Osteocyte (in vitro differentiated cells): ENCODE results near the gene AP5Z1. TPM values are rescaled to one million over a fixed set of nuclear protein-coding genes. Genes with fewer than 3 reads are reported as not detected.

Experiments used
- DNase-seq: peaks from one replicate; pipeline ENCODE4 v3.0.0; 2021; ENCODE audit warnings: mixed read lengths; ENCODE audit not compliant: unreplicated experiment; ENCODE audit errors: extremely low spot score
- H3K27ac Mint-ChIP-seq: one replicate; pipeline ENCODE4 v1.8.0; 2021; ENCODE audit warnings: mild to moderate bottlenecking, mixed read lengths; ENCODE audit not compliant: unreplicated experiment
- H3K27me3 Mint-ChIP-seq: one replicate; pipeline ENCODE4 v1.8.0; 2021; ENCODE audit warnings: mixed read lengths; ENCODE audit not compliant: unreplicated experiment
- H3K36me3 Mint-ChIP-seq: one replicate; pipeline ENCODE4 v1.8.0; 2021; ENCODE audit warnings: mixed read lengths; ENCODE audit not compliant: unreplicated experiment
- H3K4me1 Mint-ChIP-seq: one replicate; pipeline ENCODE4 v1.8.0; 2021; ENCODE audit warnings: mixed read lengths; ENCODE audit not compliant: unreplicated experiment
- H3K4me3 Mint-ChIP-seq: one replicate; pipeline ENCODE4 v1.8.0; 2021; ENCODE audit warnings: mild to moderate bottlenecking, moderate library complexity, mixed read lengths; ENCODE audit not compliant: unreplicated experiment
- H3K9me3 Mint-ChIP-seq: one replicate; pipeline ENCODE4 v1.8.0; 2021; ENCODE audit warnings: mixed read lengths; ENCODE audit not compliant: unreplicated experiment
- total RNA-seq: library from RNA; stranded (reverse); gene quantifications from 2 replicates; pipeline ENCODE4 v1.2.1, GENCODE V29; 2021
- TF ChIP-seq, protein P1 (sequence below): fragments of 200-600 bp; sonication (generic); IDR thresholded peaks from 2 replicates; pipeline ENCODE4 v1.5.0; 2021; ENCODE audit warnings: antibody characterized with exemption, mild to moderate bottlenecking, moderate library complexity

The AP5Z1 gene
- total RNA-seq, 1 donor from 2014 or later = 50.2 TPM

DNA sequence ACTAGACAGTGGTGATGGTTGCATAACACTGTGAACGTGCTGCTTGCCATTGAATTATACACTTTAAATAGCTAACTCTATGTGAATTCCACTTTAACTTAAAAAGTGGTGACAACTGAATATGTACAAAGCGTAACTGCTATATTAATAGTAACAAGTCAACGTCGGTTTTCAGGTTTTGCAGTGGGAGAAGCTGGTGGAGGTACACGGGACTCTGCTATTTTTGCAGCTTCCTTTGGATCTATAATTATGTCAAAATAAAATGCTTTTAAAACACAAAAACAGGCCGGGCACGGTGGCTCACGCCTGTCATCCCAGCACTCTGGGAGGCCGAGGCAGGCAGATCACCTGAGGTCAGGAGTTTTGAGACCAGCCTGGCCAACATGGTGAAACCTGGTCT lies 21.0 kb downstream of the AP5Z1 start:
- H3K27me3 Mint-ChIP-seq = no peaks in the 10 kb centered on the region
- no peak for DNase-seq
- peaks cover 8% of the 10 kb centered on the region for H3K36me3 Mint-ChIP-seq
- TF ChIP-seq, protein P1, sequence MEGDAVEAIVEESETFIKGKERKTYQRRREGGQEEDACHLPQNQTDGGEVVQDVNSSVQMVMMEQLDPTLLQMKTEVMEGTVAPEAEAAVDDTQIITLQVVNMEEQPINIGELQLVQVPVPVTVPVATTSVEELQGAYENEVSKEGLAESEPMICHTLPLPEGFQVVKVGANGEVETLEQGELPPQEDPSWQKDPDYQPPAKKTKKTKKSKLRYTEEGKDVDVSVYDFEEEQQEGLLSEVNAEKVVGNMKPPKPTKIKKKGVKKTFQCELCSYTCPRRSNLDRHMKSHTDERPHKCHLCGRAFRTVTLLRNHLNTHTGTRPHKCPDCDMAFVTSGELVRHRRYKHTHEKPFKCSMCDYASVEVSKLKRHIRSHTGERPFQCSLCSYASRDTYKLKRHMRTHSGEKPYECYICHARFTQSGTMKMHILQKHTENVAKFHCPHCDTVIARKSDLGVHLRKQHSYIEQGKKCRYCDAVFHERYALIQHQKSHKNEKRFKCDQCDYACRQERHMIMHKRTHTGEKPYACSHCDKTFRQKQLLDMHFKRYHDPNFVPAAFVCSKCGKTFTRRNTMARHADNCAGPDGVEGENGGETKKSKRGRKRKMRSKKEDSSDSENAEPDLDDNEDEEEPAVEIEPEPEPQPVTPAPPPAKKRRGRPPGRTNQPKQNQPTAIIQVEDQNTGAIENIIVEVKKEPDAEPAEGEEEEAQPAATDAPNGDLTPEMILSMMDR = no peak
- H3K4me3 Mint-ChIP-seq = no peak overlapping the region
- no peak overlapping the region for H3K27ac Mint-ChIP-seq
- no peaks in the 10 kb centered on the region for H3K9me3 Mint-ChIP-seq
- H3K4me1 Mint-ChIP-seq = peaks cover 2% of the 10 kb centered on the region

- DNase-seq = no peak
- Mint-ChIP-seq H3K9me3 (no peaks in the 10 kb centered on the region), H3K4me3 (no peak overlapping the region), H3K27ac (no peak overlapping the region), H3K36me3 (peaks cover 4% of the 10 kb centered on the region), H3K4me1 (no peaks in the 10 kb centered on the region), H3K27me3 (no peaks in the 10 kb centered on the region)
- TF ChIP-seq, protein P1 = peak; percentile 95
Measured at GRCh38 chr7:4797858-4798705, 22.7 kb downstream of the AP5Z1 start.

- H3K4me3 Mint-ChIP-seq = no peak overlapping the region
- H3K27me3 Mint-ChIP-seq = no peaks in the 10 kb centered on the region
- TF ChIP-seq, protein P1 = no peak
- no peaks in the 10 kb centered on the region for H3K4me1 Mint-ChIP-seq
- H3K27ac Mint-ChIP-seq = no peak overlapping the region
- no peaks in the 10 kb centered on the region for H3K9me3 Mint-ChIP-seq
- H3K36me3 Mint-ChIP-seq = peaks cover 4% of the 10 kb centered on the region
- DNase-seq = no peak
Measured at GRCh38 chr7:4798706-4799235, 23.3 kb downstream of the AP5Z1 start.

- no peaks in the 10 kb centered on the region for H3K4me1 Mint-ChIP-seq
- TF ChIP-seq, protein P1 = no peak
- no peaks in the 10 kb centered on the region for H3K27me3 Mint-ChIP-seq
- no peak for DNase-seq
- H3K9me3 Mint-ChIP-seq = no peaks in the 10 kb centered on the region
- H3K27ac Mint-ChIP-seq = no peak overlapping the region
- H3K36me3 Mint-ChIP-seq = no peaks in the 10 kb centered on the region
- H3K4me3 Mint-ChIP-seq = no peak overlapping the region
Measured at GRCh38 chr7:4799508-4800268, 24.3 kb downstream of the AP5Z1 start.

DNA sequence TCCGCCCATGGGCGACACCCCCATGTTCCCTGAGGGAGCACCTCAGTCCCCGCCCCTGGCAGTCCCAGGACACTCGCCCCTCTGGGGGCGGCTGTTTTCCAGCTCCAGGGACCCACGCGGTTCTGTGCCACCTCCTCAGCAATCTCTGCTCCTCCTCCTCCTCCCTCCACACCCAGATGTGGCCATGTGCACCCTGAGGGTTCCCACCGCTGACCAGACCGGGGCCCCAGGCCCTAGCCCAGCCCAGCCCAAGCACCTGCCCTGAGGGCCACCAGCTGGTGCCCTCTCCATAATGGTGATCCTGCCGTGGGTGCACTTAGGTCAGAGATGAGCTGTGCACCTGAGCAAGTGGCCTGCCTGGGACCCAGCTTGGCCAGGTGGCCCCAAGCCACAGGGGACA lies 25.1 kb downstream of the AP5Z1 start:
- no peak overlapping the region for H3K4me3 Mint-ChIP-seq
- TF ChIP-seq, protein P1 = no peak
- no peaks in the 10 kb centered on the region for H3K36me3 Mint-ChIP-seq
- H3K27ac Mint-ChIP-seq = no peak overlapping the region
- H3K9me3 Mint-ChIP-seq = no peaks in the 10 kb centered on the region
- H3K27me3 Mint-ChIP-seq = no peaks in the 10 kb centered on the region
- no peak for DNase-seq
- H3K4me1 Mint-ChIP-seq = no peaks in the 10 kb centered on the region
